Glomerular visceral epithelial cell (primary cell): ENCODE measurements around the gene GLRX5.
"Not testable (repeated sequence)": the region's sequence is repeated elsewhere in the genome, so short reads cannot be mapped to it uniquely, and the experiment has no call there.

Source experiments
- DNase-seq: peaks from one replicate; pipeline ENCODE4 v3.0.0-alpha.2; 2016; ENCODE audit errors: extremely low spot score

GLRX5 gene

DNA sequence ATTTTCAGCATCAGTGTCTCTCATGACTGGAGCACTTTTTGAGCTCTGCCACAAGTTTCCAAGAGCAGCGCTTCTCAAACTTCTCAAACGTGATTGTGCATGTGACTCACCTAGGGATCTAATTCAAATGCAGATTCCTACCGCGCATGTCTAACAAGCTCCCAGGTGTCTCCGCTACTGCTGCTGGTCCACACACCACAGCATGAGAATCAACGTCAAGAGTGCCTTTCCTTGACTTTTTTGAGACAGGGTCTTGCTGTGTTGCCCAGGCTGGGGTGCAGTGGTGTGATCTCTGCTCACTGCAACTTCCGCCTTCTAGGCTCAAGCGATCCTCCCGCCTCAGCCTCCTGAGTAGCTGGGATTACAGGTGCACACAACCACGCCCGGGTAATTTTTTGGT lies 22.4 kb downstream of the GLRX5 start:
- DNase-seq: no peak

DNA sequence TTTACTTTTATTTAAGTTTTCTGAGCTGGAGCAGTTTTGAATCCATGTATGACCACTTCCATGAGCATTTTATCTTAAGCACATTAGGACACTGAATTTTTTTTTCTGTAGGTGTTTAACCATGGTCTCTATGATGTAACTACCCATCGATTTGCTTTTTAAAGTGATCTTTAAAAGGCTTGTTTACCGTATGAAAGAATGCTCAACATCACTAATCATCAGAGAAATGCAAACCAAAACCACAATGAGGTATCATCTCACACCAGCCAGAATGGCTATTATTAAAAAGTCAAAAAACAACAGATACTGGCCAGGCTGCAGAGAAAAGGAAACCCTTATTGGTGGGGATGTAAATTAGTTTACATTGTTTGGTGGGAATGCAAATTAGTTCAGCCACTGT lies 23.0 kb downstream of the GLRX5 start:
- DNase-seq: no peak

DNA sequence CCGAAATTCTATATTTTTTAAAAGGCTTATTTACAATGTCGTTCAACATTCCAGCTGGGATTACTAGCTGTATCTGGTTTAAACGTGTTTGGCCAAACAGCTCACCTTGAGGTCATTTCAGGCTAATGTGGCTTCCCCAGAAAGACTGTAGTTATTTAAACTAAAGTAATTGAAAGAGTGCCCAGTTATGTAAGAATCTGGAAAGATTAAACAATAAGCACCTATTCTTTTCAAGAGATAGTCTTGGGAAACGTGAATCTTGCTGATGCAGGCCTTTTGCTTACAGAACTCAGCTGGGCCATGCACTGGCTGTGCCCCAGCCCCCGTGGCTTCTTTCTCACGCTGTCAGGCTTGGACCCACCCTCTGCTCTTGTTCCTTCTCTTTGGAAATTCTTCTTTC lies 24.4 kb downstream of the GLRX5 start:
- DNase-seq: no peak

DNA sequence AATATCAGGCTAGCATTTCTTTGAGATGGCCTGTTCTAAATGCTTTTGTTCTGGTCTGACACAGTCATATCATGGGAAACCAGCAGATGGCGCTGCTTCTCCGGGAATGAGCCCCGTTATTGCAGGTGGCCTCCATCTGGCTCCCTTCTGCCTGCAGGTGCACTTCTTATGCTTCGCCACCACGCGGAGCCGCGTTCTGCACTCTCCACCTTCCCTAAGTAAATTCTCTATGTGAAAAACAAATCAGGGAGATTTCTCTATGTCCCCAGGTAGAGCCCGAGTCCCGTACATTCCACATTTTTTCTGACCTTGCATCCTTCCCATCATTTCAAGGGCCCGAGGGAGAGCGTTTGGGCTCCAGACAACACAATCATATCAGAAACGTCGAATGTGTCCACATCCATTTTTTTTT lies 26.2 kb downstream of the GLRX5 start:
- DNase-seq: peak; percentile 87

DNA sequence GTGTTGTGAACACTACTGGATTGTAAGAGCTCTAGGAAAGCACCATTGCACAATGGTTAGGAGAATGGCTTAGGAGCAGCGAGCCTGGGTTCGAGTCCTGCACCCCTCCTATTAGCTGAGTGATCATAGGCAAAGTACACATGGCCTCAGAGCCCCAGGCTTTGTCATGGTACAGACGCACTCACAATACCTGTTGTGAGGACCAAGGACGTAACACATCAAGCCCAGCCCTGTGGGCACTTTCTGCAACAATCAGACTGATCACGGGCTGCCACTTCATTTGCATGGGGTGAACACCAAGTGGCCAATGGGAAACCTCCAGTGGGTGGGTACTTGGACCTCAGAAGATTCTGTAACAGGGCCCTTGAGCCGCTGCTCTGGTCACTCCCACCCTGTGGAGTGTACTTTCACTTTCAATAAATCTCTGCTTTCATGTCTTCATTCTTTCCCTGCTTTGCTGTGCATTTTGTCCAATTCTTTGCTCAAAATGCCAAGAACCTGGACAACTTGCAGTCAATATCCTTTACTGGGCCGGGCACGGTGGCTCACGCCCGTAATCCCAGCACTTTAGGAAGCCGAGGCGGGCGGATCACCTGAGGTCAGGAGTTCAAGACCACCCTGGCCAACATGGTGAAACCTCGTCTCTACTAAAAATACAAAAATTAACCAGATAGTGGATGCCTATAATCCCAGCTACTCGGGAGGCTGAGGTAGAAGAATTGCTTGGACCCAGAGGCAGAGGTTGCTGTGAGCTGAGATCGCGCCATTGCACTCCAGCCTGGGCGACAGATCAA lies 28.2 kb downstream of the GLRX5 start:
- peak; percentile 12 for DNase-seq

DNA sequence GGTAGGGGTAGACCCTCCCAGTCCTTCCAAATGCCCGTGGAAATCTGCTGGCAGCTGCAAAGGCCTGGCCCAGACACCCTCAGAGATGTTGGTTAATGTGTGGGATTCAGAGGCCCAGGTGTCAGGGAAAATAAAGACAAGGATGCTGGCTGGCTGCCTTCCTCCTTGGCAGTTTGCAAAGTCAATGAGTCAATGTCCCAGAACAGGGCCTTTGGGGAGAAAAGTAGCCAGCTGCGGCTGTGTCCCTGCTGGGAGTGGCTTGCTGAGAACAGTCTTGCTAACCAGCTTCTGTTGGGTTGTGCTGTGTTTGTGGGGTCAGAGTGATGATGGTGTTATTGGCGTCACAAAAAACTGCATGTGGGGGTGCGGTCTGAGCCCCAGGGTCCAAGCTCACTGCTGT lies 29.2 kb downstream of the GLRX5 start:
- DNase-seq: no peak

DNA sequence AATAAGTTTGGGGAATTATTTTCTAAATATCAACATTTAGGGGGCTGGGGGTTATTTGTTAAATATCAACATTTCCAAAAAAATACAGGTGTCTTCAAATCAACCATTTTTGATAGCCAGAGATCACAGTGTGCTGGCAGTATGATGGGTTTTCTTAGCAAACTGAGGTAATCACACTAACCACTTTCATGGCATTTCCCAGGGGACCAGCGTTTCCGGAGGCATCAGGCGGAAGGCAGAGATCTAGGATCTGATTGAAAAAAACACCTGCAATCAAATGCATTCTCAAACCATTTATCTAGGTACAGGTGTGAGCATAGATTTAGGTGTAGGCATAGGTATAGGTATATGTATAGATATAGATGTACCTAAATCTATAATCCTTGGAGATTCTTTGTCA lies 34.6 kb downstream of the GLRX5 start:
- DNase-seq: no peak

DNA sequence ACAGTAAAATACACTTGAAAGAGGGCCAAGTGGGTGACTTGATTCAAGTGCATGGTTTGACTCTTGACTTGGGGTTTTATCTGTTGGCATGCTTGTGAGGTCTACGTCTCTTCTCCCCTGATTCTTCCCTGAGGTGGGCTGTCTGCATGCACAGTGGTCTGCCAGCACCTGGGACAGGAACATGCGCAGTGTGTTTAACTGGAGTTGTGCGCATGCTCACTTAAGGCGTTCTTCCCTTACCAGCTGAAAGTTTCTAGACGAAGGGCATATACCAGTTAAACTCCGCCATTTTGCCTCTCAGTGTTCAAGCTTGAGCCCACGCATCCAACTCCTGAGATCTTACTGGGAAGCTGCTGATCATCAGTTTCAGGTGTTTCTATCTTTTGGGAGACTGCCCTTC lies 38.5 kb downstream of the GLRX5 start:
- no peak for DNase-seq

DNA sequence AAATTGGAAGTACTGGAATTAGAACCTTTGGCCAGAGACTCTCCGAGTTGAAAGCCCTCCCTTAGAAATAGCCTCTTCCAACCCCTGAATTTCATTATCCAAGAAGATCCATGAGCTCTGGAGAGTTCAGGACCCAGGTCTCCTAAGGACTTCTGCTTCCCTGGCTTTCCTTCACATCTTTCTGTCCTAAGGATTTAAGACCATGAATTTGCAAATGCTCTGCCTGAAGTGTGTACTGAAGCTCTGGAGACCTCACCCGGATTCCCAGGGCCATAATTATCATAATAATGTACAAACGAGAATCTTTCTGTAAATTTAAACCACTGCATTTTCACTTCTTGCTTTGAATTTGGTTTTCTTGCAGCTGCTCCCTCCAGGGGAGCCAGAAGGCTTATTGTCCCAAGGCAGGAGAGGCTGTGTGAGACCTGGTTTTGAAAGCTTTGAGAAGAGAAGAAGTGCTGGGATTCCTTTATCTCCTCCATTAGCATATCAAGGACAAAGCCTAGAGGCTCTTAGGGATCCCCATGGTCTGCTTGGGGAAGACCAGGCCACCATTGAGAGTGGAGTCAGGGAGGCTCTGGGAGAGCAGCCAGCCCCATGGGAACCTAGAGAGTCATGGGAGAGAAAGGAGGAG lies 41.1 kb downstream of the GLRX5 start:
- no peak for DNase-seq

DNA sequence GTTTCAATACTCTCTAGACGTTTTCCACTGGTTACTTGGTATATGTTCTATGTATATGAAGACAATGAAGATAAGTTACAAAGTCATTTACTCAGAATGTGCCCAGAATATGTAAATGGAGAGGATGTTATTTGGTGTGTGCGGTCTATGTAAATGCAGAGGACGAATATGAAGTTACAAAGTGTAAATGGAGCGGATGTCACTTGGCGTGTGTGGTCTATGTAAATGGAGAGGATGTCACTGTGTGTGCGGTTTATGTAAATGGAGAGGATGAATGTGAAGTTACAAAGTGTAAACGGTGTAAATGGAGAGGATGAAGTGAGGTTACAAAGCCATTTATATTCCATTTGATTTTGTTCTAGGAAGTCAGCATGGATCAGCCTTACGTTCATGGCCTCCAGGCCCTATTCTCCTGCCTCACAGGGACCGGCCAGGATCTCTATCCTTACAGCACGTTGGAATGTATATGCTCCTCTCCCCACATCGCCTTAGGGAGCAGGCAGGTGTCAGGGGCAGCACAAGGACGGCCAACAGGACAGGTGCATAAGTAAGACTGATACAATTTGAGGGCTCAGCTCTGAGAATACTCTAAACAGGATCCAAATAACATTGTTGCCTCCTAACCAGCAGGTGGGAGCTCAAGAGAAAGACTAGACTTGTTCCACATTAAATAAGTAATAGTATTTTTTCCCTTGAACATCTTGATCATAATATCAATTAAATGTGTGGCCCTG lies 42.4 kb downstream of the GLRX5 start:
- DNase-seq: no peak

DNA sequence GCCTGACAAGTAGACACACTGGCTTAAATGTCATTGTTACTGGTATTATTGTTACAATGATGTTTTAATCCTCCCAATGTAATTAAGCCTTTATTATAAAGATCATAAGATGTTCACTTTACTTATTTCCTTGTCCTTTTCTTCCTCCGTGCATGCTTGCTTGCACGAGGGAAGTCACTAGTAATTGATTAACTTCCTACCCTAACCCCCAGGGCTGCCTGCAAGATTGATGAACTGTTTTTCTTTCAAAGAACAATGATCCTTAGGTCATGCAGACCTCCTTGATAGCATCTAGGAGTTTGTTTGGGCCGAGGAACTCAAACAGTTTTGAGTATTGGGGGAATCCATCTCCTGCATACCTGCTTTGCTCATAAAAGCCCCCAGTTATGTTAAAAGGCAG lies 43.0 kb downstream of the GLRX5 start:
- DNase-seq: peak; percentile 4

DNA sequence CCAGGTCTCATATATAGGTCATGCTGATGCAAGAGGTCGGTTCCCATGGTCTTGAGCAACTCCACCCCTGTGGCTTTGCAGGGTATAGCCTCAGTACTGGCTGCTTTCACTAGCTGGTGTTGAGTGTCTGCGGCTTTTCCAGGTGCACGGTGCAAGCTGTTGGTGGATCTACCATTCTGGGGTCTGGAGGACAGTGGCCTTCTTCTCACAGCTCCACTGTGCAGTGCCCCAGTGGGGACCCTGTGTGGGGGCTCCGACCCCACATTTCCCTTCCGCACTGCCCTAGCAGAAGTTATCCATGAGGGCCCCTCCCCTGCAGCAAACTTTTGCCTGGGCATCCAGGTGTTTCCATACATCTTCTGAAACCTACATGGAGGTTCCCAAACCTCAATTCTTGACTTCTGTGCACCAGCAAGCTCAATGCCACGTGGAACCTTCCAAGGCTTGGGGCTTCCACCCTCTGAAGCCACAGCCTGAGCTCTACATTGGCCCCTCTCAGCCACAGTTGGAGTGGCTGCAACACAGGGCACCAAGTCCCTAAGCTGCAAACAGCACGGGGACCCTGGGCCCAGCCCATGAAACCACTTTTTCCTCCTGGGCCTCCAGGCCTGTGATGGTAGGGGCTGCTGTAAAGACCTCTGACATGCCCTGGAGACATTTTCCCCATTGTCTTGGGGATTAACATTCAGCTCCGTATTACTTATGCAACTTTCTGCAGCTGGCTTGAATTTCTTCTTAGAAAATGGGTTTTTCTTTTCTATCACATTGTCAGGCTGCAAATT lies 49.2 kb downstream of the GLRX5 start:
- not testable (repeated sequence) for DNase-seq

DNA sequence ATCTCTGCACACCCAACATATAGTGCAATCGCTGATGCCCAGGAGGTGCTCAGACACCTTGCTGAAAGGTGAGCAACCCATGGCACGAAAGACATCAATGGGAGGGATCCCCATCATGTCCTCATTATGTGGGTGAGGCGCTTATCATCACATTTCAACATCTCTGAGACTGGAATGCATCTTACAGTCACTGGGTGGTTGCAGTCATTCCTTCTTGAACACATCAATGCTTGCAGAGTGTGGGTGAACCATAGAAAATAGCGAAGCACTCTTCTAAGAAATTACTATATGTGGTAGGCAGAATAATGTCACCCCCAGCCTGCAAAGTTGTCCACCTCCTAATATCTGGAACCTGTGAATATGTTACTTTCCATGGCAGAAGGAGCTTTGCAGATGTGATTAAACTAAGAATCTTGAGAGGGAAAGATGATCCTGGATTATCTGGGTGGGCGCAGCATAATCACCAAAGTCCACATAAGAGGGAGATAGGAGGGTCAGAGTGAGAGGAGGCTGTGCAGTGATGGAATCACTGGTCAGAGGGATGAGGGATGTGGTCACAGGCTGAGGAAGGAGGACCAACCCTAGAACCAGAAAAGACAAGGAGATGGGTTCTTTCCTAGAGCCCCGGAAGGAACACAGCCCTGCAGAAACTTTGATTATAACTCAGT lies 51.2 kb downstream of the GLRX5 start:
- no peak for DNase-seq

DNA sequence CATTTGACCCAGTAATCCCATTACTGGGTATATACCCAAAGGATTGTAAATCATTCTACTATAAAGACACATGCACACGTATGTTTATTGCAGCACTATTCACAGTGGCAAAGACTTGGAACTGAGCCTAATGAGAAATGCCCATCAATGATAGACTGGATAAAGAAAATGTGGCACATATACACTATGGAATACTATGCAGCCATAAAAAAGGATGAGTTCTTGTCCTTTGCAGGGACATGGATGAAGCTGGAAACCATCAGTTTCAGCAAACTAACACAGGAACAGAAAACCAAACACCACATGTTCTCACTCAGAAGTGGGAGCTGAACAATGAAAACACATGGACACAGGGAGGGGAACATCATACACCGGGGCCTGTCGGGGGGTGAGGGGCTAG lies 56.3 kb downstream of the GLRX5 start:
- not testable (repeated sequence) for DNase-seq
